ENCODE data around the gene PJVK.

DNA sequence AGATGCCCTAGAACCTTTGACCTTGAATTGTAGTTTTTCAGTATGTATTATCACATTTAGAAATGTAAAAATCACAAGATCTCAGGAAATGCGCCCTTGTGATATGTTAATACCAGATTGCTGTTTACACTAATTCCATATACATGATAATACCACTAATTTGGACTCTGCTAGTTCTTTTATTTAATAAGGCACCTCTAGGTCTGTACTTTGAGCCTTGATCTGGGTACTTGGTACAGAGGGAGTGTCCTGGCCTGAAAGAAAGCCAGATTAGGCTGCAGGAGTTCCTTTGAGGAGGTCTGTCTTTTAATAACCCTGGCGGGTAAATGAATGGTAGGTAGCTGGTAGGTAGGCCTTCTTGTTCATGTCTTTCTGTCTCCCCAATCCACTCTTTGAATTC, 55.3 kb downstream of the PJVK start:
- TF ChIP-seq ZNF331 (CRISPR knock-in tag; IDR thresholded peaks at IDR 0.05; ENCODE audit: low read depth) (no peak), CREB1 (CRISPR knock-in tag; IDR thresholded peaks at IDR 0.05; ENCODE audit: low read depth) (no peak), POLR2AphosphoS5 (IDR thresholded peaks at IDR 0.05; ENCODE audit: low read depth) (no peak), EZH2 (IDR thresholded peaks at IDR 0.05; ENCODE audit: low read depth, unreplicated experiment) (no peak)
- TF ChIP-seq, protein P1, sequence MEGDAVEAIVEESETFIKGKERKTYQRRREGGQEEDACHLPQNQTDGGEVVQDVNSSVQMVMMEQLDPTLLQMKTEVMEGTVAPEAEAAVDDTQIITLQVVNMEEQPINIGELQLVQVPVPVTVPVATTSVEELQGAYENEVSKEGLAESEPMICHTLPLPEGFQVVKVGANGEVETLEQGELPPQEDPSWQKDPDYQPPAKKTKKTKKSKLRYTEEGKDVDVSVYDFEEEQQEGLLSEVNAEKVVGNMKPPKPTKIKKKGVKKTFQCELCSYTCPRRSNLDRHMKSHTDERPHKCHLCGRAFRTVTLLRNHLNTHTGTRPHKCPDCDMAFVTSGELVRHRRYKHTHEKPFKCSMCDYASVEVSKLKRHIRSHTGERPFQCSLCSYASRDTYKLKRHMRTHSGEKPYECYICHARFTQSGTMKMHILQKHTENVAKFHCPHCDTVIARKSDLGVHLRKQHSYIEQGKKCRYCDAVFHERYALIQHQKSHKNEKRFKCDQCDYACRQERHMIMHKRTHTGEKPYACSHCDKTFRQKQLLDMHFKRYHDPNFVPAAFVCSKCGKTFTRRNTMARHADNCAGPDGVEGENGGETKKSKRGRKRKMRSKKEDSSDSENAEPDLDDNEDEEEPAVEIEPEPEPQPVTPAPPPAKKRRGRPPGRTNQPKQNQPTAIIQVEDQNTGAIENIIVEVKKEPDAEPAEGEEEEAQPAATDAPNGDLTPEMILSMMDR (conservative IDR thresholded peaks at IDR 0.05; ENCODE audit: low read depth in 2 of 2), result no peak

Measured in GM23338 (cell line).